Testis (tissue), 2 donors: ENCODE data around the gene MBOAT7.

ENCODE experiments used
- CTCF ChIP-seq, 3 experiments: fragments of 450-650 bp in 2 of 3; fragments of 200-600 bp in 1 of 3; sonication (generic) in 1 of 3; IDR thresholded peaks; one replicate each; pipeline ENCODE4 v1.5.1; 2016 to 2019; ENCODE audit warnings: antibody characterized with exemption in 3 of 3, mild to moderate bottlenecking in 2 of 3, moderate library complexity in 1 of 3
- POLR2A ChIP-seq: fragments of 450-650 bp; IDR thresholded peaks from one replicate; pipeline ENCODE4 v1.6.1; 2017; ENCODE audit warnings: antibody characterized with exemption, mild to moderate bottlenecking, moderate library complexity

GRCh38 chr19:54156953-54157352 lies 32.4 kb downstream of the MBOAT7 start:
- TF ChIP-seq CTCF (IDR thresholded peaks at IDR 0.05) (no peak), POLR2A (no peak)
